H1 (cell line): ENCODE measurements around the gene OSBPL9. TPM values are rescaled to one million over a fixed set of nuclear protein-coding genes. Genes with fewer than 3 reads are reported as not detected.
A peak's percentile ranks its signal among the peaks of the same experiment; 100 is the strongest.

Experiments used
- CTCF ChIA-PET: fragments of 300-600 bp; sonication (Branson Sonifier 250); formaldehyde crosslinking; loops from one replicate; lab custom pipeline; 2021; ENCODE audit not compliant: partially characterized antibody; lab: Charles Lee
- POLR2A ChIA-PET: fragments of 300-600 bp; sonication (Branson Sonifier 250); formaldehyde crosslinking; loops from one replicate; lab custom pipeline; 2021; ENCODE audit warnings: inconsistent platforms; ENCODE audit not compliant: partially characterized antibody; lab: Charles Lee
- DNase-seq, 2 experiments: peaks; one replicate each; pipeline versions ENCODE4 v3.0.0 to v3.0.0-alpha.2; 2010 to 2022; ENCODE audit warnings: low spot score in 2 of 2, low read depth in 1 of 2, mixed read lengths in 1 of 2
- FAIRE-seq: peaks from 2 replicates; lab custom pipeline; 2011; peaks lifted over from hg19 to GRCh38; lab: Jason Lieb, UNC
- H2AFZ ChIP-seq: 2 replicates; pipeline ENCODE4 v1.8.1; 2012; ENCODE audit warnings: low read length, inconsistent platforms
- H2AK5ac ChIP-seq: 2 replicates; pipeline ENCODE4 v1.6.1; 2013; ENCODE audit warnings: low read depth, low read length
- H2BK120ac ChIP-seq: replicated peaks from 2 replicates; pipeline ENCODE3; 2013; ENCODE audit warnings: low read depth, low read length, inconsistent platforms
- H2BK12ac ChIP-seq: 2 replicates; pipeline ENCODE4 v1.6.1; 2013; ENCODE audit warnings: low read depth, low read length
- H2BK15ac ChIP-seq: 2 replicates; pipeline ENCODE4 v1.6.1; 2013; ENCODE audit warnings: low read length
- H2BK20ac ChIP-seq: 2 replicates; pipeline ENCODE4 v1.6.1; 2013; ENCODE audit warnings: low read length
- H2BK5ac ChIP-seq: 2 replicates; pipeline ENCODE4 v1.6.1; 2013; ENCODE audit warnings: low read depth, low read length
- H3K14ac ChIP-seq: 2 replicates; pipeline ENCODE4 v1.6.1; 2013; ENCODE audit warnings: inconsistent platforms; ENCODE audit not compliant: insufficient read length
- H3K18ac ChIP-seq: 2 replicates; pipeline ENCODE4 v1.6.1; 2013; ENCODE audit warnings: low read length; ENCODE audit errors: extremely low read depth
- H3K23ac ChIP-seq: 2 replicates; pipeline ENCODE4 v1.6.1; 2013; ENCODE audit warnings: inconsistent platforms; ENCODE audit not compliant: insufficient read length
- H3K23me2 ChIP-seq: 2 replicates; pipeline ENCODE4 v1.6.1; 2013; ENCODE audit warnings: low read depth, low read length
- H3K27ac ChIP-seq: 2 replicates; pipeline ENCODE4 v1.6.1; 2011; ENCODE audit warnings: low read depth, low read length, inconsistent platforms
- H3K27me3 ChIP-seq, 4 experiments: replicated peaks in 1 of 4; 1 replicate in 1 of 4; 2 replicates in 3 of 4; pipeline versions ENCODE4 v1.6.1 to v1.8.1; 2011 to 2013; ENCODE audit warnings: low read length in 3 of 4, mild to moderate bottlenecking in 3 of 4, inconsistent platforms in 2 of 4, mixed read lengths in 2 of 4, moderate library complexity in 1 of 4; ENCODE audit not compliant: control insufficient read depth in 3 of 4, insufficient read depth in 3 of 4; ENCODE audit errors: extremely low read depth in 1 of 4
- H3K36me3 ChIP-seq, 4 experiments: 2 replicates each; pipeline versions ENCODE4 v1.6.1 to v1.8.1; 2011 to 2013; ENCODE audit warnings: mild to moderate bottlenecking in 4 of 4, low read length in 3 of 4, moderate library complexity in 2 of 4, control low read depth in 1 of 4, inconsistent platforms in 1 of 4; ENCODE audit not compliant: insufficient read depth in 4 of 4, control insufficient read depth in 2 of 4
- H3K4ac ChIP-seq: replicated peaks from 2 replicates; pipeline ENCODE3; 2013; ENCODE audit warnings: low read length, low read depth, mixed read lengths, inconsistent platforms; ENCODE audit not compliant: insufficient read length
- H3K4me1 ChIP-seq, 4 experiments: replicated peaks in 1 of 4; 1 replicate in 1 of 4; 2 replicates in 3 of 4; pipeline versions ENCODE4 v1.6.1 to v1.8.1; 2011 to 2013; ENCODE audit warnings: low read length in 3 of 4, inconsistent platforms in 2 of 4, mixed read lengths in 1 of 4; ENCODE audit not compliant: insufficient read depth in 4 of 4, control insufficient read depth in 3 of 4
- H3K4me2 ChIP-seq, 2 experiments: 2 replicates each; pipeline versions ENCODE4 v1.6.1 to v1.8.1; 2011 to 2013; ENCODE audit warnings: low read depth in 2 of 2, low read length in 2 of 2, control low read depth in 1 of 2, inconsistent platforms in 1 of 2, mild to moderate bottlenecking in 1 of 2; ENCODE audit not compliant: insufficient read depth in 1 of 2
- H3K4me3 ChIP-seq, 4 experiments: fragments of 200-600, 300-600 bp in 1 of 4; sonication (generic), shearing (Covaris generic), sonication (Bioruptor Twin) in 1 of 4; 2 replicates each; pipeline versions ENCODE4 v1.5.1 to v1.8.1; 2011 to 2016; ENCODE audit warnings: low read length in 4 of 4, low read depth in 3 of 4, control low read depth in 2 of 4, inconsistent platforms in 2 of 4, mild to moderate bottlenecking in 2 of 4, mixed read lengths in 1 of 4, moderate library complexity in 1 of 4; ENCODE audit not compliant: insufficient read depth in 2 of 4; ENCODE audit errors: extremely low read depth in 1 of 4
- H3K56ac ChIP-seq: replicated peaks from 2 replicates; pipeline ENCODE3; 2013; ENCODE audit warnings: low read depth, mild to moderate bottlenecking, mixed read lengths, low read length, inconsistent platforms; ENCODE audit not compliant: insufficient read length
- H3K79me1 ChIP-seq: 2 replicates; pipeline ENCODE4 v1.6.1; 2013; ENCODE audit warnings: low read depth, low read length, control low read depth
- H3K79me2 ChIP-seq, 2 experiments: 2 replicates each; pipeline versions ENCODE4 v1.6.1 to v1.8.1; 2012 to 2013; ENCODE audit warnings: low read length in 2 of 2, mild to moderate bottlenecking in 2 of 2, inconsistent platforms in 1 of 2; ENCODE audit not compliant: insufficient read depth in 2 of 2, control insufficient read depth in 1 of 2
- H3K9ac ChIP-seq, 4 experiments: replicated peaks in 1 of 4; 1 replicate in 1 of 4; 2 replicates in 3 of 4; pipeline versions ENCODE4 v1.6.1 to v1.8.1; 2011 to 2013; ENCODE audit warnings: low read depth in 3 of 4, low read length in 3 of 4, control low read depth in 2 of 4, mild to moderate bottlenecking in 2 of 4, moderate library complexity in 2 of 4, inconsistent platforms in 1 of 4; ENCODE audit errors: extremely low read depth in 1 of 4
- H3K9me3 ChIP-seq, 2 experiments: 2 replicates each; pipeline versions ENCODE4 v1.6.1 to v1.8.1; 2012 to 2013; ENCODE audit warnings: mild to moderate bottlenecking in 2 of 2, moderate library complexity in 2 of 2, control low read depth in 1 of 2, inconsistent platforms in 1 of 2, low read depth in 1 of 2, low read length in 1 of 2, mixed read lengths in 1 of 2; ENCODE audit not compliant: insufficient read depth in 2 of 2
- H4K20me1 ChIP-seq, 2 experiments: replicated peaks in 1 of 2; 2 replicates each; pipeline versions ENCODE3 to v1.8.1; 2011 to 2013; ENCODE audit warnings: inconsistent platforms in 2 of 2, low read length in 2 of 2, mild to moderate bottlenecking in 1 of 2; ENCODE audit not compliant: insufficient read depth in 2 of 2, control insufficient read depth in 1 of 2
- H4K5ac ChIP-seq: 2 replicates; pipeline ENCODE4 v1.6.1; 2013; ENCODE audit warnings: low read length, low read depth, mixed read lengths, inconsistent platforms; ENCODE audit not compliant: insufficient read length
- H4K8ac ChIP-seq: 2 replicates; pipeline ENCODE4 v1.8.0; 2013; ENCODE audit warnings: mild to moderate bottlenecking, moderate library complexity, low read length, inconsistent platforms; ENCODE audit not compliant: insufficient read depth; ENCODE audit errors: extremely low read depth
- H4K91ac ChIP-seq: replicated peaks from 2 replicates; pipeline ENCODE3; 2013; ENCODE audit warnings: low read length, mixed read lengths, inconsistent platforms; ENCODE audit not compliant: insufficient read length
- MAX ChIP-seq: IDR thresholded peaks from 2 replicates; pipeline ENCODE4 v1.6.1; 2012; ENCODE audit warnings: inconsistent platforms
- PHF8 ChIP-seq: fragments of 200-600 bp; sonication (generic); conservative IDR thresholded peaks from 2 replicates; pipeline ENCODE4 v1.7.1; 2012; ENCODE audit warnings: low read depth, mild to moderate bottlenecking, inconsistent platforms, low read length, moderate library complexity
- SP1 ChIP-seq: IDR thresholded peaks from 2 replicates; pipeline ENCODE4 v1.6.1; 2011; ENCODE audit warnings: low read depth, low read length
- polyA plus RNA-seq, 7 experiments: library from polyadenylated mRNA; depleted of rRNA in 3 of 7; stranded (reverse) in 5 of 7; unstranded in 2 of 7; fragments of >200 nt in 5 of 7; fragments of 200-250 nt in 2 of 7; gene quantifications; 1 replicate in 5 of 7; 2 replicates in 1 of 7; 4 replicates in 1 of 7; pipeline versions ENCODE4 v1.2.1 to v1.2.3, GENCODE V29; 2011 to 2013; ENCODE audit warnings: missing spikeins in 2 of 7, mixed read lengths in 2 of 7
- total RNA-seq: library from RNA; stranded (reverse); fragmentation: NEBNext Ultra II Directional; extraction: Animal tissue kit (Norgen Biotek cat#: 25700); gene quantifications from 2 replicates; pipeline ENCODE4 v1.2.1, GENCODE V29; 2021
- TF ChIP-seq, protein P1 (sequence below): IDR thresholded peaks from 2 replicates; pipeline ENCODE4 v1.6.1; 2012; ENCODE audit warnings: inconsistent platforms

OSBPL9 gene
- total and polyA plus RNA-seq, 2 of the 8 experiments (the other 6 are each of a cell fraction or from before 2014, with no cell fraction given), result 58.2 to 71.6 TPM

DNA sequence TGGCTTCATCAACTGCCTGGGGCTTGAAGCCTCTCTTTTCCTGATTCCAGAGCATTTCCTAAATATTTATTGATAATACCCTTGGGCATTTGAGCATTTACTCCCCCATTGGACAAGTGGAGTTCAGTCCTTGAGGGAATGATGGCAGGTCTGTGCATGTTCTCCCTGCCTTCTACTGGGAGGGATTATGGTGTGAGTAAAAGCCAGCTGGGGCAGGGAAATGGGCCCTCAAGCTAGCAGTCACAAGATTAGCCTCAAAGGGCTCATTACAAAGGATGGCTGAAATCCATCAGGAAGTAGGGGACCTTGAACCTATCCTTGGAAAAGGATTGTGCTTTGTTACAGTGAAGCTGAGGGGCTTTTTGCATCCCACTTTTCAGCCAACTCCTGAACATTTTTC lies 24.2 kb upstream of the OSBPL9 start:
- Histone ChIP-seq H3K79me2 (no peaks in the 10 kb centered on the region), H3K4me2 (no peak overlapping the region), H2BK120ac (no peak overlapping the region), H4K91ac (peak overlapping the region; percentile 5), H3K27ac (no peak overlapping the region), H3K4me3 (no peak overlapping the region), H4K20me1 (no peaks in the 10 kb centered on the region), H3K9ac (no peak overlapping the region), H2BK20ac (no peak overlapping the region), H3K9me3 (no peaks in the 10 kb centered on the region), H3K4me1 (no peaks in the 10 kb centered on the region), H3K23me2 (no peaks in the 10 kb centered on the region; the same call in 1 of the 2 replicates), H4K5ac (no peak overlapping the region), H3K27me3 (no peaks in the 10 kb centered on the region), H4K8ac (no peak overlapping the region), H2AFZ (peak overlapping the region; percentile 57; the same call in 1 of the 2 replicates), H2BK12ac (no peak overlapping the region), H2BK5ac (no peak overlapping the region), H3K18ac (no peak overlapping the region; the same call in 1 of the 2 replicates), H3K79me1 (no peaks in the 10 kb centered on the region), H3K14ac (no peak overlapping the region), H3K36me3 (no peaks in the 10 kb centered on the region), H2AK5ac (no peak overlapping the region), H3K4ac (no peak overlapping the region), H2BK15ac (no peak overlapping the region), H3K56ac (no peak overlapping the region), H3K23ac (no peak overlapping the region)
- no peak for DNase-seq
- FAIRE-seq, result no peak
- ChIA-PET CTCF (no interaction called here), POLR2A (no interaction called here)
- TF ChIP-seq MAX (no peak), PHF8 (no peak), SP1 (no peak)
- TF ChIP-seq, protein P1, sequence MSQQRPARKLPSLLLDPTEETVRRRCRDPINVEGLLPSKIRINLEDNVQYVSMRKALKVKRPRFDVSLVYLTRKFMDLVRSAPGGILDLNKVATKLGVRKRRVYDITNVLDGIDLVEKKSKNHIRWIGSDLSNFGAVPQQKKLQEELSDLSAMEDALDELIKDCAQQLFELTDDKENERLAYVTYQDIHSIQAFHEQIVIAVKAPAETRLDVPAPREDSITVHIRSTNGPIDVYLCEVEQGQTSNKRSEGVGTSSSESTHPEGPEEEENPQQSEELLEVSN, result no peak
